CD4-positive, alpha-beta T cell treated with Interleukin-6 for 4 hours (primary cell): ENCODE measurements around the gene C1orf94.

Experiments used
- DNase-seq: peaks from one replicate; pipeline ENCODE4 v3.0.0-alpha.2; 2020; ENCODE audit warnings: mixed read lengths

The C1orf94 gene

GRCh38 chr1:34262023-34262853 is 85.5 kb downstream of the C1orf94 start:
- DNase-seq = no peak

- no peak for DNase-seq
Measured at GRCh38 chr1:34262921-34263320, 86.2 kb downstream of the C1orf94 start.

- no peak for DNase-seq
Measured at GRCh38 chr1:34263406-34263805, 86.7 kb downstream of the C1orf94 start.

- no peak for DNase-seq
Measured at GRCh38 chr1:34265396-34265795, 88.7 kb downstream of the C1orf94 start.

- no peak for DNase-seq
Measured at GRCh38 chr1:34266127-34266951, 89.6 kb downstream of the C1orf94 start.

GRCh38 chr1:34267326-34267725 is 90.6 kb downstream of the C1orf94 start:
- no peak for DNase-seq

DNA sequence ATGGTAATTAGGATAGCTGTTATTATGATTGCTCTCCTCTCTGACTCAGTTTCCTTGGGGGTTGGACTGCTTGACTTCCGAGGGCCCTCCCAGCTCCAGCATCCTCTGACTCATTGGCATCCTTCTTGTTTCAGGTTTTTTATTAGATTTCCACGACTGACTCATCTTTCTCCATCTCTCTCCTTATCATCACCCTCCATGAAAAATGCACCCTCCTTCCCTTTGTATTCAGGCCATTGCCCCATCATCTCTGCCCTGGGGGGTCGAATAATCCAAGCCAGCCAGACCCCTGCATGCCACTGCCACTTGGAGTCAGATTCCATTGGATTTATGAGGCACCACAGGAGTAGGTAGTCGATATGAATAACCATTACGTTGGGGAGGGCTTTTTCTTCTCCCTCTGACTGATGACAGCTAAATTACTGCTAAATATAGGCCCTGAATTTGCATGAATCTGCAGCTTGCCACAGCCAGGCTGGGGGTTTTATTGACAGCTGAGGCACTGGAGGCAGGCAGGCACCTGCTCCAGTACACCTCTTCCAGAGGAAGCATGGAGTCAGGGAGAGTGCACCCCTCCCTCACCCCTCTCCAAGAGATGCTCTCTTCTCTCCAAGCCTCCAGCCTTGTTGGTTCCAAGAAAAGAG is 91.7 kb downstream of the C1orf94 start:
- DNase-seq = no peak
